ENCODE measurements around the gene CDC42EP3.
A peak's percentile ranks its signal among the peaks of the same experiment; 100 is the strongest.

CDC42EP3 gene

GRCh38 chr2:37705191-37705590, 33.7 kb upstream of the CDC42EP3 start:
- Histone ChIP-seq H3K4me1 (no peaks in the 10 kb centered on the region), H3K9me3 (no peaks in the 10 kb centered on the region), H3K36me3 (no peaks in the 10 kb centered on the region), H3K27me3 (no peaks in the 10 kb centered on the region), H3K4me3 (ENCODE audit: low read depth, low read length) (no peak overlapping the region)
- no peak for DNase-seq
- TF ChIP-seq CTCF (IDR thresholded peaks at IDR 0.05; ENCODE audit: low read depth, low read length): no peak

- no peak for TF ChIP-seq CTCF (IDR thresholded peaks at IDR 0.05; ENCODE audit: low read depth, low read length)
- Histone ChIP-seq H3K9me3 (no peaks in the 10 kb centered on the region), H3K4me1 (no peaks in the 10 kb centered on the region), H3K36me3 (no peaks in the 10 kb centered on the region), H3K4me3 (ENCODE audit: low read depth, low read length) (no peak overlapping the region), H3K27me3 (no peaks in the 10 kb centered on the region)
- no peak for DNase-seq
These were observed 27.6 kb upstream of the CDC42EP3 start for GRCh38 chr2:37698931-37699481.

GRCh38 chr2:37695336-37695735, 23.9 kb upstream of the CDC42EP3 start:
- H3K36me3 ChIP-seq: no peaks in the 10 kb centered on the region
- TF ChIP-seq CTCF (IDR thresholded peaks at IDR 0.05; ENCODE audit: low read depth, low read length): no peak
- no peaks in the 10 kb centered on the region for H3K4me1 ChIP-seq
- no peak for DNase-seq
- H3K27me3 ChIP-seq: no peaks in the 10 kb centered on the region
- H3K9me3 ChIP-seq: no peaks in the 10 kb centered on the region
- no peak overlapping the region for H3K4me3 ChIP-seq (ENCODE audit: low read depth, low read length)

- no peaks in the 10 kb centered on the region for H3K9me3 ChIP-seq
- H3K4me1 ChIP-seq: peaks cover 17% of the 10 kb centered on the region
- H3K4me3 ChIP-seq (ENCODE audit: low read depth, low read length): no peak overlapping the region
- no peaks in the 10 kb centered on the region for H3K36me3 ChIP-seq
- no peak for DNase-seq
- H3K27me3 ChIP-seq: no peaks in the 10 kb centered on the region
- no peak for TF ChIP-seq CTCF (IDR thresholded peaks at IDR 0.05; ENCODE audit: low read depth, low read length)
These were observed 21.3 kb upstream of the CDC42EP3 start for GRCh38 chr2:37692711-37693110.

- Histone ChIP-seq H3K9me3 (no peaks in the 10 kb centered on the region), H3K27me3 (no peaks in the 10 kb centered on the region), H3K36me3 (no peaks in the 10 kb centered on the region), H3K4me1 (peaks cover 17% of the 10 kb centered on the region), H3K4me3 (ENCODE audit: low read depth, low read length) (no peak overlapping the region)
- no peak for DNase-seq
- TF ChIP-seq CTCF (IDR thresholded peaks at IDR 0.05; ENCODE audit: low read depth, low read length): no peak
These were observed 18.3 kb upstream of the CDC42EP3 start for GRCh38 chr2:37689751-37690150.

- Histone ChIP-seq H3K36me3 (no peaks in the 10 kb centered on the region), H3K4me3 (ENCODE audit: low read depth, low read length) (peak overlapping the region; percentile 29), H3K27me3 (no peaks in the 10 kb centered on the region), H3K4me1 (peaks cover 17% of the 10 kb centered on the region), H3K9me3 (no peaks in the 10 kb centered on the region; the same call in 1 of the 2 replicates)
- DNase-seq: peak; percentile 27
- no peak for TF ChIP-seq CTCF (IDR thresholded peaks at IDR 0.05; ENCODE audit: low read depth, low read length)
These were observed 17.5 kb upstream of the CDC42EP3 start for GRCh38 chr2:37688771-37689468.

Measured in BE2C (cell line).